HG03196 (cell line): Measurements from ENCODE around the gene CTNNA3.

Experiments used
- ATAC-seq: cut with Tn5 transposase; IDR thresholded peaks from one replicate; pipeline ENCODE4 v1.9.1; 2021; ENCODE audit not compliant: unreplicated experiment

The CTNNA3 gene

GRCh38 chr10:67046507-67046906 is 649.5 kb downstream of the CTNNA3 start:
- no peak for ATAC-seq

GRCh38 chr10:67045404-67045803 is 650.6 kb downstream of the CTNNA3 start:
- no peak for ATAC-seq

- no peak for ATAC-seq
Observed at GRCh38 chr10:67043041-67043440, 653.0 kb downstream of the CTNNA3 start.

- ATAC-seq, result no peak
Observed at GRCh38 chr10:67036808-67037207, 659.2 kb downstream of the CTNNA3 start.

- no peak for ATAC-seq
Observed at GRCh38 chr10:67033878-67034277, 662.1 kb downstream of the CTNNA3 start.

GRCh38 chr10:67022099-67022498 is 673.9 kb downstream of the CTNNA3 start:
- ATAC-seq, result no peak

GRCh38 chr10:67017218-67017617 is 678.8 kb downstream of the CTNNA3 start:
- ATAC-seq, result no peak

GRCh38 chr10:67015225-67015624 is 680.8 kb downstream of the CTNNA3 start:
- ATAC-seq, result no peak

GRCh38 chr10:67011981-67012380 is 684.0 kb downstream of the CTNNA3 start:
- no peak for ATAC-seq

GRCh38 chr10:67011480-67011879 is 684.5 kb downstream of the CTNNA3 start:
- no peak for ATAC-seq

GRCh38 chr10:67005981-67006380 is 690.0 kb downstream of the CTNNA3 start:
- ATAC-seq, result no peak

GRCh38 chr10:67004690-67005089 is 691.3 kb downstream of the CTNNA3 start:
- ATAC-seq, result no peak

- ATAC-seq, result no peak
Observed at GRCh38 chr10:66999762-67000545, 696.0 kb downstream of the CTNNA3 start.

- ATAC-seq, result no peak
Observed at GRCh38 chr10:66996996-66997395, 699.0 kb downstream of the CTNNA3 start.

- no peak for ATAC-seq
Observed at GRCh38 chr10:66990143-66990830, 705.7 kb downstream of the CTNNA3 start.

GRCh38 chr10:66983475-66983818 is 712.5 kb downstream of the CTNNA3 start:
- ATAC-seq, result no peak

- ATAC-seq, result no peak
Observed at GRCh38 chr10:66982792-66983474, 713.1 kb downstream of the CTNNA3 start.

- no peak for ATAC-seq
Observed at GRCh38 chr10:66982053-66982420, 714.0 kb downstream of the CTNNA3 start.

- ATAC-seq, result no peak
Observed at GRCh38 chr10:66981361-66982052, 714.5 kb downstream of the CTNNA3 start.

GRCh38 chr10:66980246-66980815 is 715.7 kb downstream of the CTNNA3 start:
- no peak for ATAC-seq

- ATAC-seq, result no peak
Observed at GRCh38 chr10:66964946-66965345, 731.0 kb downstream of the CTNNA3 start.
